DMS114 treated with DMSO at 0.1 percent for 48 hours (cell line): ENCODE results near the gene TNFSF11.

ENCODE experiments used
- DNase-seq: peaks from one replicate; lab custom pipeline; 2025; ENCODE audit not compliant: unreplicated experiment; lab: John Stamatoyannopoulos, UW

Gene TNFSF11

GRCh38 chr13:42651936-42652641, 78.1 kb downstream of the TNFSF11 start:
- no peak for DNase-seq

- DNase-seq, result no peak
Observed at GRCh38 chr13:42652642-42653415, 78.9 kb downstream of the TNFSF11 start.

GRCh38 chr13:42653679-42654078, 79.7 kb downstream of the TNFSF11 start:
- no peak for DNase-seq

GRCh38 chr13:42654212-42654611, 80.3 kb downstream of the TNFSF11 start:
- DNase-seq, result no peak

- no peak for DNase-seq
Observed at GRCh38 chr13:42654722-42655121, 80.8 kb downstream of the TNFSF11 start.

- DNase-seq, result no peak
Observed at GRCh38 chr13:42656161-42656560, 82.2 kb downstream of the TNFSF11 start.

GRCh38 chr13:42656958-42657357, 83.0 kb downstream of the TNFSF11 start:
- no peak for DNase-seq
